ENCODE results near the gene ZNF474. TPM values are rescaled to one million over a fixed set of nuclear protein-coding genes. Genes with fewer than 3 reads are reported as not detected.

ZNF474 gene
- total RNA-seq, 1 donor from 2014 or later: not detected

GRCh38 chr5:122183788-122184170, 54.4 kb downstream of the ZNF474 start:
- Mint-ChIP-seq H3K27me3 (ENCODE audit: unreplicated experiment) (no peaks in the 10 kb centered on the region), H3K4me3 (ENCODE audit: unreplicated experiment) (no peak overlapping the region), H3K4me1 (ENCODE audit: unreplicated experiment) (peaks cover 12% of the 10 kb centered on the region), H3K9me3 (ENCODE audit: unreplicated experiment) (no peaks in the 10 kb centered on the region), H3K36me3 (ENCODE audit: low read depth, unreplicated experiment) (no peaks in the 10 kb centered on the region), H3K27ac (ENCODE audit: unreplicated experiment) (no peak overlapping the region)
- no peak for DNase-seq (ENCODE audit: low spot score)
- TF ChIP-seq CTCF (IDR thresholded peaks at IDR 0.05; ENCODE audit: unreplicated experiment): no peak

GRCh38 chr5:122184676-122185255, 55.4 kb downstream of the ZNF474 start:
- Mint-ChIP-seq H3K27me3 (ENCODE audit: unreplicated experiment) (no peaks in the 10 kb centered on the region), H3K36me3 (ENCODE audit: low read depth, unreplicated experiment) (no peaks in the 10 kb centered on the region), H3K4me3 (ENCODE audit: unreplicated experiment) (no peak overlapping the region), H3K4me1 (ENCODE audit: unreplicated experiment) (peaks cover 12% of the 10 kb centered on the region), H3K9me3 (ENCODE audit: unreplicated experiment) (no peaks in the 10 kb centered on the region), H3K27ac (ENCODE audit: unreplicated experiment) (no peak overlapping the region)
- no peak for DNase-seq (ENCODE audit: low spot score)
- TF ChIP-seq CTCF (IDR thresholded peaks at IDR 0.05; ENCODE audit: unreplicated experiment): no peak

GRCh38 chr5:122187426-122187825, 58.1 kb downstream of the ZNF474 start:
- no peak for DNase-seq (ENCODE audit: low spot score)
- Mint-ChIP-seq H3K27me3 (ENCODE audit: unreplicated experiment) (no peaks in the 10 kb centered on the region), H3K27ac (ENCODE audit: unreplicated experiment) (no peak overlapping the region), H3K4me1 (ENCODE audit: unreplicated experiment) (peaks cover 17% of the 10 kb centered on the region), H3K36me3 (ENCODE audit: low read depth, unreplicated experiment) (no peaks in the 10 kb centered on the region), H3K9me3 (ENCODE audit: unreplicated experiment) (no peaks in the 10 kb centered on the region), H3K4me3 (ENCODE audit: unreplicated experiment) (no peak overlapping the region)
- TF ChIP-seq CTCF (IDR thresholded peaks at IDR 0.05; ENCODE audit: unreplicated experiment): no peak

GRCh38 chr5:122190156-122190555, 60.8 kb downstream of the ZNF474 start:
- H3K36me3 Mint-ChIP-seq (ENCODE audit: low read depth, unreplicated experiment): no peaks in the 10 kb centered on the region
- no peaks in the 10 kb centered on the region for H3K27me3 Mint-ChIP-seq (ENCODE audit: unreplicated experiment)
- no peak overlapping the region for H3K27ac Mint-ChIP-seq (ENCODE audit: unreplicated experiment)
- DNase-seq (ENCODE audit: low spot score): no peak
- H3K9me3 Mint-ChIP-seq (ENCODE audit: unreplicated experiment): no peaks in the 10 kb centered on the region
- H3K4me3 Mint-ChIP-seq (ENCODE audit: unreplicated experiment): no peak overlapping the region
- peaks cover 16% of the 10 kb centered on the region for H3K4me1 Mint-ChIP-seq (ENCODE audit: unreplicated experiment)
- TF ChIP-seq CTCF (IDR thresholded peaks at IDR 0.05; ENCODE audit: unreplicated experiment): no peak

GRCh38 chr5:122192497-122193496, 63.5 kb downstream of the ZNF474 start:
- no peaks in the 10 kb centered on the region for H3K9me3 Mint-ChIP-seq (ENCODE audit: unreplicated experiment)
- no peak overlapping the region for H3K27ac Mint-ChIP-seq (ENCODE audit: unreplicated experiment)
- H3K4me1 Mint-ChIP-seq (ENCODE audit: unreplicated experiment): peaks cover 16% of the 10 kb centered on the region
- H3K27me3 Mint-ChIP-seq (ENCODE audit: unreplicated experiment): no peaks in the 10 kb centered on the region
- H3K4me3 Mint-ChIP-seq (ENCODE audit: unreplicated experiment): no peak overlapping the region
- TF ChIP-seq CTCF (IDR thresholded peaks at IDR 0.05; ENCODE audit: unreplicated experiment): peak; percentile 70
- peak; percentile 51 for DNase-seq (ENCODE audit: low spot score)
- no peaks in the 10 kb centered on the region for H3K36me3 Mint-ChIP-seq (ENCODE audit: low read depth, unreplicated experiment)

All from endothelial cell (in vitro differentiated cells).